Coronary artery (tissue), 2 donors: ENCODE data around the gene CHRM4.

Experiments used
- DNase-seq: peaks from one replicate; pipeline ENCODE4 v3.0.0-alpha.2; 2017; ENCODE audit warnings: low spot score
- H3K27ac ChIP-seq, 2 donors: fragments of 200-600 bp; sonication (generic); one replicate each; pipeline ENCODE4 v1.5.1; 2016 to 2019
- H3K4me3 ChIP-seq: fragments of 200-600 bp; sonication (generic); 2 replicates; pipeline ENCODE4 v1.5.1; 2016; ENCODE audit warnings: mild to moderate bottlenecking, moderate library complexity
- TF ChIP-seq, protein P1 (sequence below): fragments of 200-600 bp; sonication (generic); IDR thresholded peaks from one replicate; pipeline ENCODE4 v1.5.1; 2019; ENCODE audit warnings: antibody characterized with exemption

The CHRM4 gene

DNA sequence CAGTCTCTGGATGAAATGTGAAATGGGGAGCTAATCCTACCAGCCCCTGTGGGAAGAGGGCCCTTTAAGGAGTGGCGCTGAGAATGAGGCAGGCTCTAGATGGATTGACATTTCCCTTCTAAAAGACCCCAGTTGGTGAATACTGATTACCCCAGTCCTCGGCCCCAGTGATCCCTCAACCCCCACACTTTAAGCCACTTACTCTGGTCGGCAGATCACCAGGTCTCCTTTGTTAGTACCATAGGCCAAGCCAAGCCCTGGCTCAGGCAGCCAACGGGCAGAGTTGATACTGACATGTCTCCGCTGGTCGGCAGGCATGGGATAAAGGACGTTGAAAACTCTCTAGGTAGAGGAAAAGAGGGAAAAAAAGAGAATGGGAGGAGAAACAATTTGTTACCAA lies 26.1 kb upstream of the CHRM4 start:
- TF ChIP-seq, protein P1, sequence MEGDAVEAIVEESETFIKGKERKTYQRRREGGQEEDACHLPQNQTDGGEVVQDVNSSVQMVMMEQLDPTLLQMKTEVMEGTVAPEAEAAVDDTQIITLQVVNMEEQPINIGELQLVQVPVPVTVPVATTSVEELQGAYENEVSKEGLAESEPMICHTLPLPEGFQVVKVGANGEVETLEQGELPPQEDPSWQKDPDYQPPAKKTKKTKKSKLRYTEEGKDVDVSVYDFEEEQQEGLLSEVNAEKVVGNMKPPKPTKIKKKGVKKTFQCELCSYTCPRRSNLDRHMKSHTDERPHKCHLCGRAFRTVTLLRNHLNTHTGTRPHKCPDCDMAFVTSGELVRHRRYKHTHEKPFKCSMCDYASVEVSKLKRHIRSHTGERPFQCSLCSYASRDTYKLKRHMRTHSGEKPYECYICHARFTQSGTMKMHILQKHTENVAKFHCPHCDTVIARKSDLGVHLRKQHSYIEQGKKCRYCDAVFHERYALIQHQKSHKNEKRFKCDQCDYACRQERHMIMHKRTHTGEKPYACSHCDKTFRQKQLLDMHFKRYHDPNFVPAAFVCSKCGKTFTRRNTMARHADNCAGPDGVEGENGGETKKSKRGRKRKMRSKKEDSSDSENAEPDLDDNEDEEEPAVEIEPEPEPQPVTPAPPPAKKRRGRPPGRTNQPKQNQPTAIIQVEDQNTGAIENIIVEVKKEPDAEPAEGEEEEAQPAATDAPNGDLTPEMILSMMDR: no peak
- Histone ChIP-seq H3K4me3 (no peak overlapping the region), H3K27ac (no peak overlapping the region)
- no peak for DNase-seq

DNA sequence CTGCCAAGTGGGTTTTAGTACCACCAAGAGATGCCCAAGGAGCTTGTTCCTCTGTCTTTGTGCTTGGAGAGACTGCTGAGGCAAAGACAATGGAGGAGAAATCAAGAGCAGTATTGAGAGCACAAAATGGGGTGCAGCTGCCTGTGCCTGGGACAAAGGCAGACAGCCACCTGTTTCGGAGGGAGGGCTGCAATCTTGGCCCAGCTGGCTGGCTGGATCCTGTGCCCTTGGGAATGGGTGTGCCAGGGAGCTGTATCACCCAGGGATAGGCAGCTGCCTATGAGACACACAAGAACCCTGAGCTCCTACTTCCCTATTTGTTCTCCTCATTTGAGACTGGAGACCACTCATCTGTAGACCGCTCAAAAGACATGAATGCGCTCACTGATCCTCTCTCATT lies 23.3 kb upstream of the CHRM4 start:
- TF ChIP-seq, protein P1: no peak
- no peak for DNase-seq
- Histone ChIP-seq H3K27ac (no peak overlapping the region), H3K4me3 (no peak overlapping the region)

DNA sequence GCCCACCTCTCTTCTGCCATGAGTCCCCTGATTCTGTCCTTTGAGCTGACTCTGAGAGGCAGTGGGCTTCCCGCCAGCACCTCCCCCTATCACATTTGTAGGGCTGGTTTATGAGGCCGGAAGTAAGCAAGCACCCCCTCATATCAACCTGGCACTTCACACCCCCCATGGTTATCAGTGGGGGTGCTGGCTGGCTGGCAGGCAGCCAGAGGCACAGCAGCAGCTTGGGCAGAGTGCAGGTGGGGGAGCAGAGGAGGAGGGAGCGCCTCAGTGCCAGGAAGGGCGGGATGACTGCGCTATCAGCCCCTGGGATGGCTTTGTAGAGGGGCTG lies 22.9 kb upstream of the CHRM4 start:
- TF ChIP-seq, protein P1: no peak
- no peak overlapping the region for H3K4me3 ChIP-seq
- no peak overlapping the region for H3K27ac ChIP-seq
- no peak for DNase-seq

DNA sequence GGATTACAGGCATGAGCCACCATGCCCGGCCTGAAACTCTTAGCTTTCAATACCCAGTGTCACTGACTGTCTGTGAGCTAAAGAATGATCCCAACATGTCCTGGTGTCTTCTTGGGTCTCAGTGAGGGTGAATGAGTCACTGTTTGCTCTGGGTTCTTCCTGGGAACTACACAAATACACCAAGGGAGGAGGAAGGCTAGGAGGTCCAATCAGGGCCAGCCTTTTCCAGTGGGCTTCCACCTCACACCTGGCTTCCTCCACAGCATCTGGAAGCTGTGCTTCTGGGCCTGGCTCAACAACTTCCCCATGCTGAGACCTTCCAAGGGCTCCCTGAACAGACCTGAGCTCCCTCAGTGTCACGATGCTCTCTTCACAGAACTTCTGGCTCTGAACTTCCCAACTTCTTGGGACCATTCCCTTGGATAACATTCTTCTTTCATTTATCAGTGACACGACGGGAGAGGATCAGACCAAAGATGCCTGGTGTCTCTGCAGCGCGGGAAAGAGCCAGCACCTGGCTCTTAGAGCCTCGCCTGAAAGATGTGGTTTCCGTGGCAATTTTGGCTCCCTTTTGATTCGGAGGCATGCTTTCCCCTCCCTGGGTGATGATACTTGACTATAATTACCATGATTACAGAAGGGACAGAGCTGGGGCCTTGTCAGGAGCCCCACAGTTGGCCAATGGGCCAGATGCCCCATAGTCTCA lies 22.3 kb upstream of the CHRM4 start:
- Histone ChIP-seq H3K4me3 (no peak overlapping the region), H3K27ac (no peak overlapping the region)
- no peak for DNase-seq
- TF ChIP-seq, protein P1: no peak

DNA sequence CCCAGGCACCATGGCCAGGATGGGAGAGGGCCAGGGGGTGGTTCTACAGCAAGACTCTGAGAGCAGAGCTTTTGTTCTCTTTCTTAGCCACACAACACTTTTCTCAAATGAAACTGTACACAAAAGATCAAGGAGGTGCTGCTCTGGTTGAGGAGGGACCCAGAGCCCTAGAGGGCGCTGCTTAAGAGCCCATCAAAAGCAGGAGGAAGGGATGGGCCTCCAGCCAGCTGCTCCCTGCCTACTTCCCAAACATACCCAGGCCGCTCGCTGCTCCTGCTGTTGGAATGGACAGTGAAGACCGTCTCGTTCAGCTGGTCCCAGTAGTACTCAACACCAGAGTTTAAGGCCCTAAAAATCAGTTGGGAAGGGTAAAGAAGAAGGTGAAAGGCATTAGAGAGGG lies 18.4 kb upstream of the CHRM4 start:
- TF ChIP-seq, protein P1: no peak
- Histone ChIP-seq H3K27ac (no peak overlapping the region), H3K4me3 (no peak overlapping the region)
- DNase-seq: no peak

DNA sequence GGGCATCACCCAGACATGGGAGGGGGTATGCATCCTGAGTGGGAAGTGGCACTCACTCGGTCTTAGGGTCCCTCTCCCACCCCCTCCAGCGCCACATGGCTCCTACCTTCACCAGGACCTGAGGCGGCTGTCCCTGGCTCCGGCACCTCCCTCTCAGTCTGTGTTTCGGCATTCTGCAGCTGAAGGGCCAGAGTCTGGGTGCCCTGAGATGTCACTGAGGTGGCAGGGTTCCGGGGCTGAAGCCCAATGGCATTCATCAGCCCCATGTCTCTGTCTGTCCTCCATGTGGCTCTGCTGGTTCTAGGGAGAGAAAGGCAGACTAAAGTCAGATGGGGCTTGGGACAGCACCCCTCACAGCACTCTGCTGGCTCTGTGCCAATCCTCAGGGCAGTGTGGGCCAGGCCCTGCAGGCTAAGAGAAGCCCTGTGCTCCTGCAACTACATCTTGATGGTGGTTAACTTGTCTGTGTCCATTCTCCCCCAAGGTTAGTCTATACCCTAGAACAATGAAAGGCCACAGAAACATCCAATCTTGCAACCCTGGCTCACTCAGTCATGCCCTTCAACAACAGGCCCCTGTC lies 16.9 kb upstream of the CHRM4 start:
- TF ChIP-seq, protein P1: no peak
- no peak for DNase-seq
- Histone ChIP-seq H3K4me3 (no peak overlapping the region), H3K27ac (no peak overlapping the region)

DNA sequence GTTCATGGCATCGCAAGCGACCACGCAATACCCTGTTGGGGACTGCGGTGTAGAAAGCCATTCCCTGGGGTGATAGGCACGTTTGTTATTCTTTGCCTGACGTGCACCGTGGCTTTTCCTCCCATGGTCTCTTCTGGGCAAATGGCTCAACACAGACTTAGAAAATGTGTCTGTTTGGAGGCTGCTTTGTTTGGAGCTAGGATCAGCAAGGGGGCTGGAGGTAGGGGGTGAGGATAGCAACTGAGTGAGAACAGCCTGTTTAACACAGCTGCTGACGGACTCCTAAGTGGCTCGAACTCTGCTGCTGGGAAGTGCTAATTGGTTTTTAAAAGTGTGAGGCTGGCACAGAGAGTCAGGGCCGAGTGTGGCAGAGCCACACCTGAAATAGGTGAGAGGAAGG lies 16.1 kb upstream of the CHRM4 start:
- H3K27ac ChIP-seq: no peak overlapping the region
- no peak overlapping the region for H3K4me3 ChIP-seq
- DNase-seq: no peak
- TF ChIP-seq, protein P1: no peak
